ENCODE results near the gene ANP32A. TPM values are rescaled to one million over a fixed set of nuclear protein-coding genes. Genes with fewer than 3 reads are reported as not detected.
"Not testable (repeated sequence)": the region's sequence is repeated elsewhere in the genome, so short reads cannot be mapped to it uniquely, and the experiment has no call there.

The ANP32A gene
- total RNA-seq, 1 donor, result 38.5 TPM

DNA sequence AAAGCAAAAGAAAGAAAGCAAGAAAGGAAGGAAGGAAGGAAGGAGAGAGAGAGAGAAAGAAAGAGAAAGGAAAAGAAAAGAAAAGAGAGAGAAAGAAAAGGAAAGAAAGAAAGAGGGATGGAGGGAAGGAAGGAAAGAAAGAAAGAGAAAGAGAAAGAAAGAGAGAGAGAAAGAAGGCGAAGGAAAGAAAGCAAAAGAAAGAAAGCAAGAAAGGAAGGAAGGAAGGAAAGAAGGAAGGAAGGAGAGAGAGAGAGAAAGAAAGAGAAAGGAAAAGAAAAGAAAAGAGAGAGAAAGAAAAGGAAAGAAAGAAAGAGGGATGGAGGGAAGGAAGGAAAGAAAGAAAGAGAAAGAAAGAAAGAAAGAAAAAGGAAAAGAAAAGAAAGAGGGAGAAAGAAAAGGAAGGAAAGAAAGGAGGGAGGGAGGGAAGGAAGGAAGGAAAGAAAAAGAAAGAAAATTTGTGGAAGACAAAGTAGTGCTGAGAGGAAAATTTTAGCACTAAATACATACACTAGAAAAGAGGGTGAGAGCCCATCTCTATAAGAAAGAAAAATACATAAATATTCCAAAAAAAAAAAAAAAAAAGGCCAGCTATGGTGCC lies 60.6 kb downstream of the ANP32A start:
- not testable (repeated sequence) for DNase-seq (ENCODE audit: low read depth in 2 of 3, low spot score in 2 of 3)

DNA sequence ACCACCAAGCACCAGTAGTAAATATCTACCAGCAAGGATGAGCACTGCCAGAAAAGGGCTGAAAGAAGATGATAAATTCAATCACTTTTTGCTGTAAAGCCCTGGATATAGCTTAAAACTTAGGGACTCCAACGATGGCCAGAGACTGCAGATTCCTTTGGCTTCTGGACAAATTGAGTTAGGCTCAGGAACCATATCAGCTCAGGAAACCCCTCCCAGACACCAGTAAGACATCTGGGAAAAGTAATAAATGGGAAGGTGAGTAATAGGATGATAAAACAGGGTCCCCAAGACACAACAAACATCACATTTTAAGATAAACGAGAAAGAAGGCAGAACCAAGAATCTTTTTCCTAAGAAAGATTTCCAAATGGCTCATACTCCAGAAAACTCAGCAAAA lies 65.0 kb downstream of the ANP32A start:
- DNase-seq (ENCODE audit: low read depth in 2 of 3, low spot score in 2 of 3), result no peak

DNA sequence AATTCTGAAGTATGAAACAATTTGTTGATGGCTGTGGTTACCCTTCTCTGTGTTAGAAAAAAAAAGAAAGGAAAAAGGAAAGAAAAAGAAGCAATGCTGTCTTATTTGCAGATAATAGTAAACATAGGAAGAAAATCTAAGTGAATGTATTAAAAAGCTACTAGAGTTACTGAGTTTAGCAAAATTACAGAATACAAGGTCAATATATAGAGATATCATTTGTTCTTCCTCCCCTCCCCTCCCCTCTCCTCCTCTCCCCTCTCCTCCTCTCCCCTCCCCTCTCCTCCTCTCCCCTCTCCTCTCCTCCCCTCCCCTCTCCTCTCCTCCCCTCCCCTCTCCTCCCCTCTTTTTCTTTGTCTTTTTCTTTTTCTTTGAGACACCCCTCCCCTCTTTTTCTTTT lies 69.1 kb downstream of the ANP32A start:
- DNase-seq (ENCODE audit: low read depth in 2 of 3, low spot score in 2 of 3), result no peak

DNA sequence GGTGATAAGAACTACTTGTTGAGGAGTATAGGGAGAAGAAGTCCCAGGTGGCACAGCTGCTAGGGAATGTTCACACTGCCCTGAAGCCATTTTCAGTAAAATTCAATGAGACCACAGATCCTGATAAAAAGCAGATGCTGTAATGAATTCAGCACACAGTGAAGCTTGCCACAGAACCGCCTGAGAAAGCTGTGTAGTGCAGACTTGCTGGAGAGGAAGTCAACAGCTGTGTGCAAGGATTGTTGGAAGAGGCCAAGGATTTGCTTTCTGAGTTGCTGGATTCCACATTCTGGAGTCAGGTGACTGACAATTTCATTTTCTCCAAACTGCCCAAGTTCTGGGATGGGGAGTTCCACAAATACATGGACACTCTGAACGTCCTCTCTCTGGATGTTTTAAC lies 70.9 kb downstream of the ANP32A start:
- DNase-seq (ENCODE audit: low read depth in 2 of 3, low spot score in 2 of 3), result no peak

DNA sequence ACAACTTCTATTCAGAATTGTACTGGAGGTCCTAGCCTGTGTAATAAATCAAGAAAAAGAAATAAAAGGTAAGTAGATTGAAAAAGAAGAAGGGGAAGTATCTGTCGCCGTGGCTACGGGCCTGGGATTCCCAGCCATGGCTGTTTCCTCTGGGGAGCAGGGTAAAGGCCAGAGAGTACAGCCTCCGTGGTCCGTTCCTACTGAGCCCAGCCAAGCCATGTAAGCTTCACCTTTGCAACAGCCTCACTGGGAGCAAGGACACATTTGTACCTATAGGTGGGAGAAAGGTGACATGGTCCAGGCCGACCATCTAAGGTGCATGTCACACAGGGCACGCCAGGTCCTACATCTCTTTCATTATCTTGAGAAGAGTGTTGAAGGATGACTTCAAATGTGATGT lies 71.3 kb downstream of the ANP32A start:
- DNase-seq (ENCODE audit: low read depth in 2 of 3, low spot score in 2 of 3), result no peak

DNA sequence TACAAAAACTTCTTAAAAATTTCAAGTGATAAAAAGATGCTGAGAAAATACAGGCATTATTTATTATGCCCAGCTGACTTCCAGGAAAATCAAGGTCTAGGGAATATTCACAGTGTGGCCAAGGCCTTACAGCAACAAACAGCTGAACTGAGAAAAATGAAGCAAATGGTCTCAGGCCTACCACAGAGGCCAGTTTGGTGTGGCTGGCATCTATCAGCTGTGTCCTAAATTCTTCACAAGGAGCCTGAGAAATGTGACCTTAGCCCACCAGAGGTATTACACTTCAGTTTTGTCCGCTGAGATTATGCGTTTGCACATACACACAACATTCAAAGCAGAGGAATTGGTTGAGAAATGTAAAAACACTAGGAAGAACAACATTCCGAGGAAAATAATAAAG lies 77.4 kb downstream of the ANP32A start:
- DNase-seq (ENCODE audit: low read depth in 2 of 3, low spot score in 2 of 3), result no peak

DNA sequence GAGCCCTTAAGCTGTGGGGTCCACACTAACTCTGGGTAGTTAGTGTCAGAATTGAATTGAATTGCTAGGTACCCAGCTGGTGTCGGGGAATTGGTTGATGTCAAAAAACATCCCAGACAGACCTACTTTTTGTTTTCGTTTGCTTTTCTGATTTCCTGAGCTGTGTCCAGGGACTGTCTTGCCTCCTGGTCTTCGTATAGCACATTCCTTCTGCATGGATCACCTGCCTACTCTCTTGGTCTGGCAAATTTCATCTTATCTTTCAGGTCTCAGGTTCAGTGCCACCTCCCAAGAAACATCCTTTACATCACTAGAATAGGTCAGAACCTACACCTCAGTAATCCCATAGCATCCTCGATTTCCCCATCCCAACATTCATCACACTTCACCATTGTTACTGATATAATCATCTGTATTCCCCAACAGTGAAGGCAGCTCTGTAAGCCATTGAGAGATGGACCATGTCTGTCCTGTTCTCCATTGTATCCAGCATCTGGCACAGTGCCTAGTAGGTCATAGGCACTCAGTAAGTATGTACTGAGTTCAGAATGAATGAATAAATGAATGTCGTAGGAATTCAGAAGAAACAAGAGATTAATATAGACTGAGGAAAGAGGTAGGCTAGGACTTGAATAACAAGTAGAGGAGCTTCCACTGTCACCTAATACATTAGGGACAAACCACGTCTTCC lies 81.2 kb downstream of the ANP32A start:
- DNase-seq (ENCODE audit: low read depth in 2 of 3, low spot score in 2 of 3), result no peak

DNA sequence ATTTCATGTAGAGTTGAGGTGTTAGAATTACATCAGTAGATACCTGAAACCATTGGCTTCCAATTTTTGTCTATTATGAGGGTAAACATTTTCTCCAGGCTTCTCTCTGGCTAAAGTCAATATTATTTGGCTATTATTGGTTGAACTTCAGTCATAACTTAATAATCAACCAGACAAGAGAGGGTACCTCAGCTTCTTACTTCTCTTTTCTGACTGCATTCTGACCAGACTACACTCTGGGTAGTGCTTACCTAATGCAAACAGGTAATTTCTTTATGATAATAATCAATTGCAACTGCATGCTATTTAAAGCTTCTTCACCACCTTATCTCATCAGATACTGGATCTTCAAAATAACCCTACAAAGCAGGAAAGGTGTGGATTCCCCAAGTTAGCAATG lies 85.1 kb downstream of the ANP32A start:
- DNase-seq (ENCODE audit: low read depth in 2 of 3, low spot score in 2 of 3), result no peak

DNA sequence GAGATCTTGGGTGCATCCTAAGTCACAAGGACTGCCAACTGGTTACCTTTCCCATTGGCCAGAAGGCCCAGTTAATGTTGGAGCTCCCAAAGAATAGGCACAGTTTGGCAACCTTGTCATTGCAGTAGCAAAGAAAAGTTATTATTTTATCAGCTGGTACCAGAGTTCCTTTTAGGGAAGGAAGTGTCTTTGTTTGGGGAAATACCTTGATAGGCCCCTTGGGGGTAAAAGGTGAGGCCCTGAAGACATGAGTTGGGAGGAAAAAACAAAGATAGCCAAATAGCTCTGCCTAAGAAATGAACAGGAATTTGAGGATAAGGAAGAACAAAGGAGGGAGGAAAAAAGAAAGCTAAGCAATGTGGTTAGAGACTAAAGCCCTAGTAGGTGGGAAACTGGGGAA lies 85.8 kb downstream of the ANP32A start:
- DNase-seq (ENCODE audit: low read depth in 2 of 3, low spot score in 2 of 3), result peak in 1 of 3 donors; percentile 41

DNA sequence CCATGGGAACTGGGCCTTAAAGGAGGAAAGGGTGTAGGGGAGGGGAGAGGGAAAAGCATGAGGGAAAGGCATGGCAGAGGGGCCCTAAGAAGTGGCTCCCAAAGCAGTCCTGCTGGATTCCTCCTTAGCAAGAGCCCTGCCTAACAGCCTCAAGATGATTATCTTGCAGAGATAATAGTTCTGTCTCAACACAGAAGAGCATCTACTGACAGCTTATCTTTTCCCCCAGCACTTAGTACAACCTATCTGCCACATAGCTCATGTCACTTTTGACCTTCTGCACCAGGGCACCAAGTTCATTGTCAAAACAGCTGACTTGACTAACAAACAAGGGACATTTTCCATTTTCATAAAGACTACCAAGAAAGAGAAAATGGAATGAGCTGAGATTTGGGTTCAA lies 86.3 kb downstream of the ANP32A start:
- no peak for DNase-seq (ENCODE audit: low read depth in 2 of 3, low spot score in 2 of 3)

DNA sequence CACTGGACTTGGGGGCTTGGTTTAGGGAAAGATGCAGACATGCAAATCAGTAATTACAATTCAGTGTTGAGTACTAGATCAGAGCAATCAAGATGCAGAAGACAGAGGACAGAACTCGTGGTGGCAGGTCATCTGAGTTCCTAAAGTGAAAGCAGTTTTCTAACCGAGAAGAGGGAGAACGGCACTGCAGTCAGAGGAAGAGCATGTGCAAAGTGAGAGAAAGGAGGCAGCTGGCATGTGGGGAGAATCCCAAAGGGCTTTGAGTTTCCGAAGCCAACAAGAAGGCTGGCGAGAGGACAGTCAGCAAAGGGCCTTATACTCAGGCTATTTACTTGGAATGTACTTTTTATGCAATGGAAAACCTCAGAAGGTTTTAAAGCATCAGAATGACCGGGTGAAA lies 87.0 kb downstream of the ANP32A start:
- DNase-seq (ENCODE audit: low read depth in 2 of 3, low spot score in 2 of 3), result peak in 1 of 3 donors; percentile 40

DNA sequence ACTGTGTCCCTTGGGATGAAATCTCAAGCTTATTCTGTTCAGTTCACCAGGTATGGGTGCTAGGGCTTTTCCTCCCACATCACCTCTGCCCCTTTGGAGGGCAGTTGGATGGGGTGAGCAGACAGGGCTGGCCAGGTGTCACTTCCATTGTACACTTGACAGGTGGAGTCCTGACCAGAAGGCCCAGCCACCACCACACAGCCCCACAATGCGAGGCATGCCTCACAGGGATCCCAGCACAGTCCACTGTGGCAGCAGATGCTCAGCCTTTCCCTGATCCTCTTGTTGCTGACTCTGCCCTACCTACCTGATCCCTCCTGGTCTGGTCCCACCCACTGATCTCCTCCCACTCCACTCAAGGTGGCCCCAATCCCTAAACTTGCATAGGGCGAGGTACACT lies 88.2 kb downstream of the ANP32A start:
- DNase-seq (ENCODE audit: low read depth in 2 of 3, low spot score in 2 of 3), result no peak

DNA sequence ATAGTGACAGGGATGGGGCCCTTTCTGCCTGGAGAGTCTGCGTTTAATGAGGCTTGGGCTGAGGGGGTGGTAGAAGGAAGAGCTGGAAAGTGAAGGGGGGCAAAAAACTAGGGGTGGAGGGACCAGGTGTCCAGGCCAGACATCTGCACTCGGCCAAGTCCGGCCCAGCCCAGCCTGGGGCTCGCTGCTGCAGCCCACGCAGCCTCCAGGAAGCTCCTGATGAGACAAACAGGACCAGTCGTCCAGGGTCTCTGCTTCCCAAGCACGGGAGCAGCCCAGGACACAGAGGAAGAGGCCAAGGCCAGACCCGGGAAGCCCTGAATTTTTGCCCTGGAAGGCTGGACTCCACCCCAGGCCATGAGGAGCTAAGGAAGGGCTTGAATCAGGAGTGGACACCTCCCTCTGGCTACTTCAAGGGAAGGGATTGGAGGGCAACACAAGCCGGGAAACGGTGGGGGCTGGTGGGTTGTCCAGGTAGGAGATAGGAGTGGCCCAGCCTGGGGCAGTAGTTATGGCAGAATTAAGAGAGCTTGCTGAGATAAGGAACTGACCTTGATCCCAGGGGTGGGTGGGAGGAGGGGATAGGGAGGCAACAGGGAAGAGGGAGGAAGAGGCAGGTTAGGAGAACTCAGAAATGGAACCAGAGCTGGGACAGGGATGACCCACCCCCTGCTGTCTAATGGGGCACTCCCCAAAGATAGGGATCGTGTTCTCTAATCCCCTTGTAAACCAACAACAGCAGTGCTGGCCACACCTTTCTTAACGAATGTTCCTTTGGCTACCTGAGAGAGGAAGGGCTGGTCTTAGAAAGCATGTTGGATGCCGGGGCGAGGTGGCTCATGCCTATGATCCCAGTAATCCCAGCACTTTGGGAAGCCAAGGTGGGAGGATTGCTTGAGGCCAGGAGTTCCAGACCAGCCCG lies 89.5 kb downstream of the ANP32A start:
- no peak for DNase-seq (ENCODE audit: low read depth in 2 of 3, low spot score in 2 of 3)

DNA sequence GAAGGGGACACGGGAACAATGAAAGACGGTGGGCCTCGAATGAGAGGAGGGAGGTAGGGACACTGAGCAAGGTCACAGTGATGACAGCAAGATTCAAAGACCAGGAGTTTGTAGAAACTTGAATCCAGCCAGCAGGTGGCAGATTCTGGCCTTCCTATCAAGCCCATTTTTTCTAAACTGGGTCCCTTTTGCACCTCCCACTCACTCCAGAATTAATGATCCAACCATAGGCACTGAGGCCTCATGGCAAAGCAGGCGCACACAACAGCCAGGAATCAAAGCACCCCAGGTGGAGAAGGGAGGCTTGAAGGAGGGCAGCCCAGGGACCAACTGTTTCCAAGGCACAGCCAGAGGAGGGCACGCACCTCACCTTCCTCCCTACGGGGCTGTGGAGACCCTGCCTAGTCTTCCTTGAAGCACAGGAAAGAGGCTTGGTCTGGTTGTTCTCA lies 90.2 kb downstream of the ANP32A start:
- DNase-seq (ENCODE audit: low read depth in 2 of 3, low spot score in 2 of 3), result peak in 2 of 3 donors; percentile 50 to 70

DNA sequence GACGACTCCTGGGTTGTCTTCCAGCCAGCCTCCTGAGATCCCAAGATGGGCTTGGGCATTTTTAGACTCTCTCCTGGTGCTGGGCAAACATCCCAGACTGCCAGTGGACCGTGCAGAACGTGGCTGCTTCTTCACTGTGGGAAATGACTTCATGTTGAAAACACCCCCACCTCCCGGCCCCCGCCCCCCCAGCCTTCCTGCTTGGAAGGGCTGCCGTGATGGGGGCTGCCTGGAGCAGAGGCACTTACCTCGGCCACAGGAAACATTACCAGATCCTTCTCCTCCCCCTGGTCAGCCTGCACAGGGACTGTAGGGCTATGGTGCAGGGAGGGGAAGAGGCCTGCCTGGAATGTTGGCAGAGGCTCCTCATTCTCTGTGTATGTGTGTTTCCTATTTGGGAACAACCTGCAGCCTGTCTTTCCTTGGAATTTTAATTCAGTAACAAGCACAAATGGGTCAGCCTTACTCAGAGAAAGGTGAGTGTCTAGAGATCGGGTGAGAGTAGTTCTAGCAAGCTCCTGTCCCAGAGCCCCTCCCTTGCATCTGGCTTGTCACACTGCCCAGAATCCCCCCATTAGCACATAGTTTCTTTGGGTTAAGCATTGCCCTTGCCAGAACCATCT lies 90.8 kb downstream of the ANP32A start:
- DNase-seq (ENCODE audit: low read depth in 2 of 3, low spot score in 2 of 3), result no peak

Small RNA genes within 50 kb of the gene (small RNA-seq; reads per million reads assigned to genes)
- gene MIR4312, result not detected

Other genes with a start within 250 kb of the ANP32A start
- gene CORO2B, start 241.9 kb downstream of the ANP32A start, total RNA-seq, result under 0.01 TPM
- gene SPESP1, start 109.6 kb upstream of the ANP32A start, total RNA-seq, result 0.81 TPM
- gene NOX5, start 193.8 kb upstream of the ANP32A start, total RNA-seq, result under 0.01 TPM

Measured in hematopoietic multipotent progenitor cell (in vitro differentiated cells).